K562 (cell line): ENCODE results near the gene PPP6C. TPM values are rescaled to one million over a fixed set of nuclear protein-coding genes. Genes with fewer than 3 reads are reported as not detected.

Experiments
- CGGBP1 ChIP-seq: fragments of 250-450 bp; sonication (Bioruptor Pico); IDR thresholded peaks from 2 replicates; pipeline ENCODE4 v1.9.0; 2021; ENCODE audit warnings: mild to moderate bottlenecking
- CXXC5 ChIP-seq: fragments of 250-450 bp; sonication (Bioruptor Pico); IDR thresholded peaks from 2 replicates; pipeline ENCODE4 v1.8.0; 2022; ENCODE audit warnings: inconsistent platforms, mild to moderate bottlenecking, moderate library complexity
- DACH1 ChIP-seq: fragments of 450-650 bp; IDR thresholded peaks from 2 replicates; pipeline ENCODE4 v1.6.1; 2018; ENCODE audit not compliant: partially characterized antibody
- FOXK2 ChIP-seq, 2 experiments: fragments of 450-650 bp; IDR thresholded peaks in 1 of 2; conservative IDR thresholded peaks in 1 of 2; 2 replicates each; pipeline ENCODE4 v1.6.1; 2016; ENCODE audit warnings: low read depth in 2 of 2, mild to moderate bottlenecking in 1 of 2
- GABPA ChIP-seq: fragments of 200-800 bp; sonication (Bioruptor generic); conservative IDR thresholded peaks from 2 replicates; pipeline ENCODE4 v1.6.1; 2016; ENCODE audit warnings: low read depth, missing genetic modification characterization, missing compliant biosample characterization
- KAT2B ChIP-seq: IDR thresholded peaks from one replicate; pipeline ENCODE4 v1.6.1; 2012; ENCODE audit warnings: low read depth, mild to moderate bottlenecking, control low read depth, inconsistent platforms, low read length, moderate library complexity
- KDM5B ChIP-seq: fragments of 200-600 bp; sonication (generic); IDR thresholded peaks from 2 replicates; pipeline ENCODE4 v1.6.1; 2012; ENCODE audit warnings: low read depth, mild to moderate bottlenecking, moderate library complexity, low read length, control low read depth, inconsistent platforms; ENCODE audit not compliant: insufficient replicate concordance
- NFIC ChIP-seq: fragments of 450-650 bp; IDR thresholded peaks from 2 replicates; pipeline ENCODE4 v1.6.1; 2017; ENCODE audit warnings: mild to moderate bottlenecking, inconsistent platforms
- PTTG1 ChIP-seq: fragments of 450-650 bp; IDR thresholded peaks from 2 replicates; pipeline ENCODE4 v1.6.1; 2016; ENCODE audit warnings: low read depth, mild to moderate bottlenecking, missing genetic modification characterization, missing compliant biosample characterization
- SRSF1 ChIP-seq: fragments of 200-400 bp; formaldehyde crosslinking; IDR thresholded peaks from 2 replicates; pipeline ENCODE4 v1.6.1; 2017; ENCODE audit warnings: mild to moderate bottlenecking, low read depth, low read length, moderate library complexity
- ZC3H11A ChIP-seq: IDR thresholded peaks from 2 replicates; pipeline ENCODE4 v1.6.1; 2012; ENCODE audit warnings: low read depth, low read length, improper control_type of control experiment
- ZNF384 ChIP-seq: IDR thresholded peaks from 2 replicates; pipeline ENCODE4 v1.6.1; 2012; ENCODE audit warnings: low read depth, low read length, improper control_type of control experiment
- ZNF511 ChIP-seq: sonication (generic); formaldehyde crosslinking; IDR thresholded peaks from 2 replicates; pipeline ENCODE4 v1.8.0; 2022; ENCODE audit warnings: mild to moderate bottlenecking, missing genetic modification reagents
- ZNF717 ChIP-seq: fragments of 250-450 bp; sonication (Bioruptor Pico); IDR thresholded peaks from 2 replicates; pipeline ENCODE4 v1.5.0; 2021
- polyA plus RNA-seq, 8 experiments: library from polyadenylated mRNA; depleted of rRNA in 4 of 8; stranded (reverse) in 5 of 8; unstranded in 3 of 8; fragments of >200 nt; fragmentation: Nextera tagmentation in 2 of 8; fragmentation: Illumina TruSeq in 1 of 8; extraction: Ambion mirVana in 2 of 8; extraction: Trizol in 1 of 8; gene quantifications; 2 replicates each; pipeline versions ENCODE4 v1.2.1 to v1.2.3, GENCODE V29; 2011 to 2014; ENCODE audit warnings: inconsistent platforms in 1 of 8, missing spikeins in 1 of 8
- total RNA-seq, 7 experiments: library from RNA; depleted of rRNA in 6 of 7; stranded (reverse); fragments of >200 nt in 6 of 7; fragmentation: Illumina TruSeq in 2 of 7; extraction: Trizol in 2 of 7; gene quantifications; 2 replicates each; pipeline versions ENCODE4 v1.2.1 to v1.2.3, GENCODE V29; 2011 to 2021; ENCODE audit warnings: low replicate concordance in 1 of 7

The PPP6C gene
- total and polyA plus RNA-seq, 9 of the 15 experiments (the other 6 are each of a cell fraction or from before 2014, with no cell fraction given) = 18.8 to 44.8 (median 38.3) TPM

GRCh38 chr9:125131778-125132177 lies 57.8 kb downstream of the PPP6C start (continued):
- TF ChIP-seq CGGBP1 (CRISPR knock-in tag) (no peak), SRSF1 (no peak), GABPA (tag) (no peak), KDM5B (no peak), CXXC5 (CRISPR knock-in tag) (peak; percentile 76), PTTG1 (tag) (no peak), ZC3H11A (no peak), ZNF511 (CRISPR knock-in tag) (no peak), ZNF384 (no peak), NFIC (peak; percentile 63; the same call in 1 of the 2 replicates), KAT2B (no peak), DACH1 (no peak), FOXK2 (conservative IDR thresholded peaks at IDR 0.05 in 1 of 2, IDR thresholded peaks at IDR 0.05 in 1 of 2; ENCODE audit: low read depth in 2 of 2) (peak in 1 of 2 experiments; percentile 40; a peak in 2 of 4 replicates), ZNF717 (CRISPR knock-in tag) (no peak)
